Erythroblast (primary cell): ENCODE measurements around the gene PEX10.

Experiments used
- DNase-seq, 2 experiments: peaks; one replicate each; lab custom pipeline; 2025; lab: John Stamatoyannopoulos, UW
- GATA1 ChIP-seq: IDR thresholded peaks from 2 replicates; pipeline ENCODE4 v1.6.1; 2011; ENCODE audit warnings: low read depth, mild to moderate bottlenecking, control low read depth, low read length, moderate library complexity
- POLR2A ChIP-seq: IDR thresholded peaks from 2 replicates; pipeline ENCODE4 v1.6.1; 2011; ENCODE audit warnings: mild to moderate bottlenecking, low read length

Gene PEX10

DNA sequence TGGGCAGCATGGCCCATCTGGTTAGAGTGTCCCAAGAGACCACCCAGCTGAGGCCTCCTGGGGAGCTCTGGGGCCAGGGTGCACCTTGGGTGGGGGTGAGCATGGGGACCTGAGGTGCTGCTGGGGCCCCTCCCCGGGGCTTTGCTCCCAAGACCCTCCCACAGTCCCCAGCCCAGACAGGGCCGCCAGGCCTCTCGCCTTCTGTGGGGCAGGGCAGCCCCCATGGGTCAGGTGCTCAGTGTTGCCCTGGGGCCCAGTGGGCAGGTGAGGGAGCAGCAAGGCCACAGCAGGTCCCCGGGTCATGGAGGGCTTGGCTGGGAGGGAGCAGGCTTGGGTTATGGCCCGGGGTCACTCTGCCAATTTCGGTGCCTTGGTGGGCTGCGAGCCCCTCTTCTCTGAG, 24.5 kb upstream of the PEX10 start:
- no peak for DNase-seq
- TF ChIP-seq POLR2A (no peak), GATA1 (no peak)

- no peak for DNase-seq
- TF ChIP-seq GATA1, result no peak
- no peak for TF ChIP-seq POLR2A
These were observed 23.5 kb upstream of the PEX10 start for GRCh38 chr1:2435746-2436355.

- TF ChIP-seq POLR2A (no peak), GATA1 (no peak)
- DNase-seq, result no peak
These were observed 22.7 kb upstream of the PEX10 start for GRCh38 chr1:2435091-2435490.

GRCh38 chr1:2433936-2434655, 21.7 kb upstream of the PEX10 start:
- no peak for TF ChIP-seq GATA1

GRCh38 chr1:2433196-2433595, 20.8 kb upstream of the PEX10 start:
- DNase-seq, result no peak
- no peak for TF ChIP-seq GATA1
- no peak for TF ChIP-seq POLR2A

More at GRCh38 chr1:2433936-2434655, 21.7 kb upstream of the PEX10 start:
- DNase-seq, result no peak

DNA sequence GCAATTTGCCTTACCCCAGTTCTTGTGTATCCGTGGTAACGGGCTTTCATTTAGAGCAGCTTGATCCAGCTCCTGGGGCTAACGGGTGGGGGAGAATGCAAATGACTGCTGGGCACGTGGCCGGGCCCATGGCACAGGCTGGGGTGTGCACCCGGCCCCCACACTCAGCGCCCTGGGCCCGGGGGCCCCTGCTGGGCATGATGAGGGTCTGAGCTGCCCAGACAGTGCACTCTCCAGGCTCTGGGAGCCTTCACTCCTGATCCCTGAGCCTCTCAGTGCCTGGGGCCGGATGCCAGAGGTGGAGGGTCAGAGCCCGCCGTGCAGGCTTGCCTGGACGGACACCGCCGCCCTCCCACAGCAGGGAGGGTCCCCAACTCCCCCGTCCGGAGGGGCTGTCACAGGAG, 20.1 kb upstream of the PEX10 start:
- no peak for DNase-seq
- TF ChIP-seq GATA1 (no peak), POLR2A (no peak)

- no peak for DNase-seq
- TF ChIP-seq POLR2A (no peak), GATA1 (no peak)
These were observed 19.2 kb upstream of the PEX10 start for GRCh38 chr1:2431518-2431917.

GRCh38 chr1:2431103-2431502, 18.7 kb upstream of the PEX10 start:
- no peak for TF ChIP-seq GATA1
- no peak for TF ChIP-seq POLR2A
- DNase-seq, result no peak

DNA sequence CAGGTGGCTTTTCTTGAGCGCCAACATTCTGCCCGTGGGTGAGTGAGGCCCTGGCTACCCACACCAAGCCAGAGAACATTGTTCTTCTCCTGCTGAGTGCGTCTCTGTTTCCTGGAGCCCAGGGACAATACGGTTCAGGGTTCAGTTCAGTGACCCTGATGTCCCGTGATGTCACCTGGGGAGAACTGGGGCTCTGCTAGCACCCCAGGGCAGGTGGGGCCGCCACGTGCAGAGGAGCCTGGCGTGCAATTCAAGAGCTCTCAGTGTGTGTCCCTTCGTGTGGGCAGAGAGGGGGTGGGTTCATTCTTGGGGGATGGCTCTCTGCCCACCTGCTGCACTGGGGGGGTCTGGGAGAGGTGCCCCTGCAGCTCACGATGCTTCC, 18.2 kb upstream of the PEX10 start:
- TF ChIP-seq GATA1 (no peak), POLR2A (no peak)
- no peak for DNase-seq

GRCh38 chr1:2429780-2430591, 17.6 kb upstream of the PEX10 start:
- peak in 1 of 2 experiments; percentile 21 for DNase-seq
- TF ChIP-seq POLR2A (no peak), GATA1 (no peak)

DNA sequence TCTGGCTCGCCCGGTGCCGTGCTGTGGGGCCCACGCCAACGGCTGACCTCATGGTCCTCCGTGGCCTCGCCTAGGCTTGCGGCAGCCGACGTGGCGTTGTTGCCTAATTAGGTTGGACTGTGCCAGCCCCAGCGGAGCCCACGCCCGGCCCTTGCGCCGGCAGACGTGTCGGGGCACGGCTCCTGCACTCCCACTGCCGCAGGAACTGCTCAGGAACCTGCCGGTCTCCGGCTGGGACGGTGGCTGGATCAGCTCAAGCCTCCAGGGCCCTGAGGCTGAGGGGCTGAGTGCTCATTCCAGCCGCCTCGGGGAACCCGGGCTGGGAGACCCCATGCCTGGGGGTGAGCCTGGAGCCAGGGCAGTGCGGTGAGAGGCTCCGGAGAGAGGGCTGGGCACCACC, 16.1 kb upstream of the PEX10 start:
- no peak for DNase-seq
- TF ChIP-seq GATA1, result no peak
- no peak for TF ChIP-seq POLR2A

- no peak for TF ChIP-seq GATA1
- no peak for TF ChIP-seq POLR2A
- DNase-seq, result no peak
These were observed 15.6 kb upstream of the PEX10 start for GRCh38 chr1:2427976-2428375.

GRCh38 chr1:2427051-2427450, 14.7 kb upstream of the PEX10 start:
- TF ChIP-seq POLR2A, result no peak
- TF ChIP-seq GATA1, result no peak
- DNase-seq, result no peak

- no peak for DNase-seq
- TF ChIP-seq GATA1 (no peak), POLR2A (no peak)
These were observed 14.2 kb upstream of the PEX10 start for GRCh38 chr1:2426540-2426939.

GRCh38 chr1:2425892-2426291, 13.5 kb upstream of the PEX10 start:
- DNase-seq, result no peak
- TF ChIP-seq GATA1 (no peak), POLR2A (no peak)
